HG02678 (cell line): ENCODE measurements around the gene ZRANB1.

Source experiments
- ATAC-seq: cut with Tn5 transposase; IDR thresholded peaks from one replicate; pipeline ENCODE4 v1.9.1; 2021; ENCODE audit warnings: mild to moderate bottlenecking, moderate library complexity; ENCODE audit not compliant: unreplicated experiment

Gene ZRANB1

GRCh38 chr10:124993345-124993708 lies 51.4 kb downstream of the ZRANB1 start:
- no peak for ATAC-seq

- no peak for ATAC-seq
These were observed 52.0 kb downstream of the ZRANB1 start for GRCh38 chr10:124993736-124994451.

- ATAC-seq: no peak
These were observed 52.9 kb downstream of the ZRANB1 start for GRCh38 chr10:124994573-124995473.

- no peak for ATAC-seq
These were observed 53.7 kb downstream of the ZRANB1 start for GRCh38 chr10:124995605-124996004.

GRCh38 chr10:124996127-124996853 lies 54.4 kb downstream of the ZRANB1 start:
- ATAC-seq: no peak

GRCh38 chr10:124996854-124997215 lies 54.9 kb downstream of the ZRANB1 start:
- ATAC-seq: no peak

- ATAC-seq: no peak
These were observed 55.4 kb downstream of the ZRANB1 start for GRCh38 chr10:124997306-124997705.

- ATAC-seq: no peak
These were observed 56.1 kb downstream of the ZRANB1 start for GRCh38 chr10:124997771-124998623.

- no peak for ATAC-seq
These were observed 56.8 kb downstream of the ZRANB1 start for GRCh38 chr10:124998624-124999291.

GRCh38 chr10:124999433-125000365 lies 57.8 kb downstream of the ZRANB1 start:
- ATAC-seq: no peak

- no peak for ATAC-seq
These were observed 58.7 kb downstream of the ZRANB1 start for GRCh38 chr10:125000366-125001312.

GRCh38 chr10:125001313-125002046 lies 59.6 kb downstream of the ZRANB1 start:
- ATAC-seq: no peak

GRCh38 chr10:125002047-125002422 lies 60.1 kb downstream of the ZRANB1 start:
- ATAC-seq: no peak

- ATAC-seq: no peak
These were observed 60.7 kb downstream of the ZRANB1 start for GRCh38 chr10:125002423-125003145.

- ATAC-seq: no peak
These were observed 61.4 kb downstream of the ZRANB1 start for GRCh38 chr10:125003146-125003900.
